GM23338 (cell line): ENCODE data around the gene PKP2. TPM values are rescaled to one million over a fixed set of nuclear protein-coding genes. Genes with fewer than 3 reads are reported as not detected.

ENCODE experiments used
- ATAC-seq: fragments of 200-7000 bp; cut with Tn5 transposase; 3 replicates; pipeline ENCODE4 v1.9.1; 2020
- DNase-seq: peaks from one replicate; pipeline ENCODE4 v3.0.0-alpha.2; 2015; ENCODE audit warnings: low spot score
- H2AFZ ChIP-seq: fragments of 200-600 bp; sonication (generic); 2 replicates; pipeline ENCODE4 v1.8.0; 2016; ENCODE audit warnings: antibody characterized with exemption, mild to moderate bottlenecking, moderate library complexity
- H3F3A ChIP-seq: fragments of 200-600 bp; sonication (generic); replicated peaks from 2 replicates; pipeline ENCODE4 v1.8.0; 2017; ENCODE audit warnings: antibody characterized with exemption, mixed run types, low read depth
- H3K27ac ChIP-seq: fragments of 200-600 bp; sonication (generic); 2 replicates; pipeline ENCODE4 v1.6.1; 2016; ENCODE audit warnings: low read depth
- H3K27me3 ChIP-seq: fragments of 200-600 bp; sonication (generic); 2 replicates; pipeline ENCODE4 v1.8.0; 2016; ENCODE audit warnings: mild to moderate bottlenecking, mixed run types, moderate library complexity; ENCODE audit not compliant: insufficient read depth
- H3K36me3 ChIP-seq: fragments of 200-600 bp; sonication (generic); 2 replicates; pipeline ENCODE4 v1.8.0; 2016; ENCODE audit warnings: mild to moderate bottlenecking; ENCODE audit not compliant: insufficient read depth
- H3K4me1 ChIP-seq: fragments of 200-600 bp; sonication (generic); 2 replicates; pipeline ENCODE4 v1.8.0; 2016; ENCODE audit warnings: mild to moderate bottlenecking, moderate library complexity; ENCODE audit not compliant: insufficient read depth
- H3K4me2 ChIP-seq: fragments of 200-600 bp; sonication (generic); 2 replicates; pipeline ENCODE4 v1.7.1; 2017; ENCODE audit warnings: mixed run types
- H3K4me3 ChIP-seq: fragments of 200-600 bp; sonication (generic); 2 replicates; pipeline ENCODE4 v1.6.1; 2016; ENCODE audit warnings: mixed run types
- H3K79me2 ChIP-seq: fragments of 200-600 bp; sonication (generic); replicated peaks from 2 replicates; pipeline ENCODE4 v1.8.0; 2017; ENCODE audit warnings: mild to moderate bottlenecking; ENCODE audit not compliant: insufficient read depth
- H3K9me2 ChIP-seq: fragments of 200-600 bp; sonication (generic); 2 replicates; pipeline ENCODE4 v1.8.0; 2017; ENCODE audit not compliant: insufficient read depth
- H4K20me1 ChIP-seq: fragments of 200-600 bp; sonication (generic); replicated peaks from 2 replicates; pipeline ENCODE4 v1.8.0; 2017; ENCODE audit warnings: mild to moderate bottlenecking; ENCODE audit not compliant: insufficient read depth
- H3K27ac Mint-ChIP-seq: 2 replicates; pipeline ENCODE4 v1.8.0; 2020; ENCODE audit warnings: inconsistent platforms, mild to moderate bottlenecking, moderate library complexity, mixed read lengths
- H3K27me3 Mint-ChIP-seq: 3 replicates; pipeline ENCODE4 v1.8.0; 2022; ENCODE audit warnings: low read depth, mild to moderate bottlenecking, moderate library complexity, mixed read lengths, inconsistent platforms; ENCODE audit not compliant: insufficient read depth, poor library complexity
- H3K36me3 Mint-ChIP-seq: 3 replicates; pipeline ENCODE4 v1.8.0; 2021; ENCODE audit warnings: low read depth, mild to moderate bottlenecking, inconsistent platforms, moderate library complexity, mixed read lengths
- H3K4me1 Mint-ChIP-seq: 3 replicates; pipeline ENCODE4 v1.8.0; 2020; ENCODE audit warnings: mild to moderate bottlenecking, inconsistent platforms, mixed read lengths
- H3K4me3 Mint-ChIP-seq: 3 replicates; pipeline ENCODE4 v1.8.0; 2021; ENCODE audit warnings: moderate library complexity, mild to moderate bottlenecking, inconsistent platforms, mixed read lengths
- H3K9me3 Mint-ChIP-seq: 3 replicates; pipeline ENCODE4 v1.8.0; 2020; ENCODE audit warnings: moderate library complexity, mild to moderate bottlenecking, inconsistent platforms, mixed read lengths
- CREB1 ChIP-seq: fragments of 250-450 bp; sonication (Bioruptor Pico); IDR thresholded peaks from 2 replicates; pipeline ENCODE4 v1.5.0; 2020; ENCODE audit warnings: low read depth, mild to moderate bottlenecking, moderate library complexity
- EZH2 ChIP-seq: fragments of 200-600 bp; sonication (generic); IDR thresholded peaks from one replicate; pipeline ENCODE4 v1.8.0; 2017; ENCODE audit warnings: antibody characterized with exemption, mild to moderate bottlenecking, low read depth; ENCODE audit not compliant: unreplicated experiment
- EZH2phosphoT487 ChIP-seq: fragments of 200-600 bp; sonication (generic); IDR thresholded peaks from one replicate; pipeline ENCODE4 v1.8.1; 2018; ENCODE audit warnings: antibody characterized with exemption; ENCODE audit not compliant: unreplicated experiment
- JUNB ChIP-seq: IDR thresholded peaks from one replicate; pipeline ENCODE4 v1.6.1; 2016; ENCODE audit warnings: antibody characterized with exemption; ENCODE audit not compliant: unreplicated experiment
- NANOG ChIP-seq: IDR thresholded peaks from 2 replicates; pipeline ENCODE4 v1.6.1; 2016; ENCODE audit warnings: antibody characterized with exemption, borderline replicate concordance
- POLR2AphosphoS5 ChIP-seq: IDR thresholded peaks from 2 replicates; pipeline ENCODE4 v1.6.1; 2016; ENCODE audit warnings: antibody characterized with exemption, low read depth
- STAT1 ChIP-seq: IDR thresholded peaks from one replicate; pipeline ENCODE4 v1.6.1; 2016; ENCODE audit warnings: antibody characterized with exemption; ENCODE audit not compliant: unreplicated experiment
- ZNF114 ChIP-seq: fragments of 250-450 bp; sonication (Bioruptor Pico); IDR thresholded peaks from 2 replicates; pipeline ENCODE4 v1.5.0; 2020; ENCODE audit warnings: mild to moderate bottlenecking, moderate library complexity
- polyA plus RNA-seq: library from polyadenylated mRNA; unstranded; fragments of >200 nt; fragmentation: Nextera tagmentation; extraction: Ambion mirVana; gene quantifications from 2 replicates; pipeline ENCODE4 v1.2.1, GENCODE V29; 2016
- total RNA-seq: library from RNA; depleted of rRNA; stranded (reverse); fragments of >200 nt; shearing (Covaris generic); gene quantifications from 2 replicates; pipeline ENCODE4 v1.2.3, GENCODE V29; 2014
- TF ChIP-seq, protein P1 (sequence below): IDR thresholded peaks from 2 replicates; pipeline ENCODE4 v1.6.1; 2016; ENCODE audit warnings: antibody characterized with exemption
- TF ChIP-seq, protein P2 (sequence below): fragments of 250-450 bp; sonication (Bioruptor Pico); IDR thresholded peaks from 2 replicates; pipeline ENCODE4 v1.5.0; 2020; ENCODE audit warnings: mild to moderate bottlenecking, moderate library complexity
- TF ChIP-seq, protein P3 (sequence below), 2 experiments: fragments of 200-600 bp in 1 of 2; sonication (generic) in 1 of 2; conservative IDR thresholded peaks; 2 replicates each; pipeline versions ENCODE4 v1.5.1 to v1.6.1; 2016 to 2017; ENCODE audit warnings: antibody characterized with exemption in 2 of 2, low read depth in 2 of 2, mild to moderate bottlenecking in 2 of 2, moderate library complexity in 1 of 2

PKP2 gene
- total and polyA plus RNA-seq, 2 experiments from 2014 or later = 24.6 to 47.6 TPM

DNA sequence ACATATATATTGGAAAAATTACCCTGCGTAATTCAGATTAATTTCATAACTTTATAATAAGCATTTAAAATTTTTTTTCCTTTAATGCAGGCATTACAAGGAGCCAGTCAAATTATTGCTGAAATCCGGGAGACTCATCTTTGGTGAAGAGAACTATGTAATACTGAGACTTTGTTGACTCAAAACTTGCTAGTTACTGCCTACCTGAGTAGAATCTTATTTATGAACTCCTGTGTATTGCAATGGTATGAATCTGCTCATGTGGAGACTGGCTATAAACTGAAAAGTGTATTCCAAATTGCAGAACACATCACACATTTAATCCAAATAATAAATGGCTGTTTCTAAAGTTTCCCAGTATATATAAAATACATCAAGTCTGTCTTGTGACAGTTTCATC is 153.3 kb downstream of the PKP2 start:
- Histone ChIP-seq H3K36me3 (peaks cover 34% of the 10 kb centered on the region), H3K4me3 (no peak overlapping the region), H3K4me2 (no peak overlapping the region), H3K9me2 (no peaks in the 10 kb centered on the region), H3K79me2 (no peaks in the 10 kb centered on the region), H3K27me3 (no peaks in the 10 kb centered on the region), H3F3A (no peaks in the 10 kb centered on the region), H2AFZ (no peak overlapping the region), H3K27ac (no peak overlapping the region), H3K4me1 (peaks cover 15% of the 10 kb centered on the region), H4K20me1 (no peaks in the 10 kb centered on the region; the same call in 1 of the 2 replicates)
- no peak overlapping the region for H3K27ac Mint-ChIP-seq
- no peaks in the 10 kb centered on the region for H3K27me3 Mint-ChIP-seq
- ATAC-seq (no peak), DNase-seq (no peak)
- H3K36me3 Mint-ChIP-seq = peaks cover 84% of the 10 kb centered on the region
- TF ChIP-seq POLR2AphosphoS5 (no peak), ZNF114 (CRISPR knock-in tag) (no peak), EZH2 (no peak), NANOG (no peak)
- TF ChIP-seq, protein P1, sequence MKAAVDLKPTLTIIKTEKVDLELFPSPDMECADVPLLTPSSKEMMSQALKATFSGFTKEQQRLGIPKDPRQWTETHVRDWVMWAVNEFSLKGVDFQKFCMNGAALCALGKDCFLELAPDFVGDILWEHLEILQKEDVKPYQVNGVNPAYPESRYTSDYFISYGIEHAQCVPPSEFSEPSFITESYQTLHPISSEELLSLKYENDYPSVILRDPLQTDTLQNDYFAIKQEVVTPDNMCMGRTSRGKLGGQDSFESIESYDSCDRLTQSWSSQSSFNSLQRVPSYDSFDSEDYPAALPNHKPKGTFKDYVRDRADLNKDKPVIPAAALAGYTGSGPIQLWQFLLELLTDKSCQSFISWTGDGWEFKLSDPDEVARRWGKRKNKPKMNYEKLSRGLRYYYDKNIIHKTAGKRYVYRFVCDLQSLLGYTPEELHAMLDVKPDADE = no peak
- no peak overlapping the region for H3K4me3 Mint-ChIP-seq
- peaks cover 14% of the 10 kb centered on the region; the same call in 2 of the 3 replicates for H3K4me1 Mint-ChIP-seq
- no peaks in the 10 kb centered on the region for H3K9me3 Mint-ChIP-seq

DNA sequence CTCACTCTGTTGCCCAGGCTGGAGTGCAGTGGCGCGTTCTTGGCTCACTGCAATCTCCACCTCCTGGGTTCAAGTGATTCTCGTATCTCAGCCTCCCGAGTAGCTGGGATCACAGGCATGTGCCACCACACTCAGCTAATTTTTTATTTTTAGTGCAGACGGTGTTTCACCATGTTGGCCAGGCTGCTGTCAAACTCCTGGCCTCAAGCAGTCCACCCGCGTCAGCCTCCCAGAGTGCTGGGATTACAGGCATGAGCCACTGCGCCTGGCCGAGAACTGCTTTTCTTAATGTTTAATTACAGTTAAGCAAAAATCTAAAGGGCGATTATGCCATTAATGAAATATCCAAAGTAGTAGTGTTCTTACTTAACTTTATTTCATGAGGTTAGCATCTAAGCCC is 154.4 kb downstream of the PKP2 start:
- H3K36me3 Mint-ChIP-seq = peaks cover 78% of the 10 kb centered on the region
- H3F3A ChIP-seq = no peaks in the 10 kb centered on the region
- H3K9me3 Mint-ChIP-seq = no peaks in the 10 kb centered on the region
- no peak overlapping the region for H3K4me3 ChIP-seq
- H3K9me2 ChIP-seq = no peaks in the 10 kb centered on the region
- DNase-seq = no peak
- H3K27me3 ChIP-seq = no peaks in the 10 kb centered on the region
- no peak overlapping the region for H2AFZ ChIP-seq
- no peak for ATAC-seq
- H3K27me3 Mint-ChIP-seq = no peaks in the 10 kb centered on the region
- H4K20me1 ChIP-seq = no peaks in the 10 kb centered on the region; the same call in 1 of the 2 replicates
- H3K4me1 ChIP-seq = peaks cover 24% of the 10 kb centered on the region
- no peak overlapping the region for H3K4me3 Mint-ChIP-seq
- no peaks in the 10 kb centered on the region for H3K79me2 ChIP-seq
- no peak overlapping the region for H3K27ac ChIP-seq
- peaks cover 31% of the 10 kb centered on the region for H3K36me3 ChIP-seq
- H3K4me1 Mint-ChIP-seq = peaks cover 22% of the 10 kb centered on the region
- H3K4me2 ChIP-seq = no peak overlapping the region
- H3K27ac Mint-ChIP-seq = no peak overlapping the region
- TF ChIP-seq JUNB (no peak), EZH2phosphoT487 (no peak), EZH2 (no peak), NANOG (no peak), ZNF114 (CRISPR knock-in tag) (no peak), CREB1 (CRISPR knock-in tag) (no peak), POLR2AphosphoS5 (no peak), STAT1 (no peak)
- TF ChIP-seq, protein P2, sequence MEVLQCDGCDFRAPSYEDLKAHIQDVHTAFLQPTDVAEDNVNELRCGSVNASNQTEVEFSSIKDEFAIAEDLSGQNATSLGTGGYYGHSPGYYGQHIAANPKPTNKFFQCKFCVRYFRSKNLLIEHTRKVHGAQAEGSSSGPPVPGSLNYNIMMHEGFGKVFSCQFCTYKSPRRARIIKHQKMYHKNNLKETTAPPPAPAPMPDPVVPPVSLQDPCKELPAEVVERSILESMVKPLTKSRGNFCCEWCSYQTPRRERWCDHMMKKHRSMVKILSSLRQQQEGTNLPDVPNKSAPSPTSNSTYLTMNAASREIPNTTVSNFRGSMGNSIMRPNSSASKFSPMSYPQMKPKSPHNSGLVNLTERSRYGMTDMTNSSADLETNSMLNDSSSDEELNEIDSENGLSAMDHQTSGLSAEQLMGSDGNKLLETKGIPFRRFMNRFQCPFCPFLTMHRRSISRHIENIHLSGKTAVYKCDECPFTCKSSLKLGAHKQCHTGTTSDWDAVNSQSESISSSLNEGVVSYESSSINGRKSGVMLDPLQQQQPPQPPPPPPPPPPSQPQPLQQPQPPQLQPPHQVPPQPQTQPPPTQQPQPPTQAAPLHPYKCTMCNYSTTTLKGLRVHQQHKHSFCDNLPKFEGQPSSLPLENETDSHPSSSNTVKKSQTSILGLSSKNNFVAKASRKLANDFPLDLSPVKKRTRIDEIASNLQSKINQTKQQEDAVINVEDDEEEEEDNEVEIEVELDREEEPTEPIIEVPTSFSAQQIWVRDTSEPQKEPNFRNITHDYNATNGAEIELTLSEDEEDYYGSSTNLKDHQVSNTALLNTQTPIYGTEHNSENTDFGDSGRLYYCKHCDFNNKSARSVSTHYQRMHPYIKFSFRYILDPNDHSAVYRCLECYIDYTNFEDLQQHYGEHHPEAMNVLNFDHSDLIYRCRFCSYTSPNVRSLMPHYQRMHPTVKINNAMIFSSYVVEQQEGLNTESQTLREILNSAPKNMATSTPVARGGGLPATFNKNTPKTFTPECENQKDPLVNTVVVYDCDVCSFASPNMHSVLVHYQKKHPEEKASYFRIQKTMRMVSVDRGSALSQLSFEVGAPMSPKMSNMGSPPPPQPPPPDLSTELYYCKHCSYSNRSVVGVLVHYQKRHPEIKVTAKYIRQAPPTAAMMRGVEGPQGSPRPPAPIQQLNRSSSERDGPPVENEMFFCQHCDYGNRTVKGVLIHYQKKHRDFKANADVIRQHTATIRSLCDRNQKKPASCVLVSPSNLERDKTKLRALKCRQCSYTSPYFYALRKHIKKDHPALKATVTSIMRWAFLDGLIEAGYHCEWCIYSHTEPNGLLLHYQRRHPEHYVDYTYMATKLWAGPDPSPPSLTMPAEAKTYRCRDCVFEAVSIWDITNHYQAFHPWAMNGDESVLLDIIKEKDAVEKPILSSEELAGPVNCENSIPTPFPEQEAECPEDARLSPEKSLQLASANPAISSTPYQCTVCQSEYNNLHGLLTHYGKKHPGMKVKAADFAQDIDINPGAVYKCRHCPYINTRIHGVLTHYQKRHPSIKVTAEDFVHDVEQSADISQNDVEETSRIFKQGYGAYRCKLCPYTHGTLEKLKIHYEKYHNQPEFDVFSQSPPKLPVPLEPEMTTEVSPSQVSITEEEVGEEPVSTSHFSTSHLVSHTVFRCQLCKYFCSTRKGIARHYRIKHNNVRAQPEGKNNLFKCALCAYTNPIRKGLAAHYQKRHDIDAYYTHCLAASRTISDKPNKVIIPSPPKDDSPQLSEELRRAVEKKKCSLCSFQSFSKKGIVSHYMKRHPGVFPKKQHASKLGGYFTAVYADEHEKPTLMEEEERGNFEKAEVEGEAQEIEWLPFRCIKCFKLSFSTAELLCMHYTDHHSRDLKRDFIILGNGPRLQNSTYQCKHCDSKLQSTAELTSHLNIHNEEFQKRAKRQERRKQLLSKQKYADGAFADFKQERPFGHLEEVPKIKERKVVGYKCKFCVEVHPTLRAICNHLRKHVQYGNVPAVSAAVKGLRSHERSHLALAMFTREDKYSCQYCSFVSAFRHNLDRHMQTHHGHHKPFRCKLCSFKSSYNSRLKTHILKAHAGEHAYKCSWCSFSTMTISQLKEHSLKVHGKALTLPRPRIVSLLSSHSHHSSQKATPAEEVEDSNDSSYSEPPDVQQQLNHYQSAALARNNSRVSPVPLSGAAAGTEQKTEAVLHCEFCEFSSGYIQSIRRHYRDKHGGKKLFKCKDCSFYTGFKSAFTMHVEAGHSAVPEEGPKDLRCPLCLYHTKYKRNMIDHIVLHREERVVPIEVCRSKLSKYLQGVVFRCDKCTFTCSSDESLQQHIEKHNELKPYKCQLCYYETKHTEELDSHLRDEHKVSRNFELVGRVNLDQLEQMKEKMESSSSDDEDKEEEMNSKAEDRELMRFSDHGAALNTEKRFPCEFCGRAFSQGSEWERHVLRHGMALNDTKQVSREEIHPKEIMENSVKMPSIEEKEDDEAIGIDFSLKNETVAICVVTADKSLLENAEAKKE = no peak
- TF ChIP-seq, protein P3, sequence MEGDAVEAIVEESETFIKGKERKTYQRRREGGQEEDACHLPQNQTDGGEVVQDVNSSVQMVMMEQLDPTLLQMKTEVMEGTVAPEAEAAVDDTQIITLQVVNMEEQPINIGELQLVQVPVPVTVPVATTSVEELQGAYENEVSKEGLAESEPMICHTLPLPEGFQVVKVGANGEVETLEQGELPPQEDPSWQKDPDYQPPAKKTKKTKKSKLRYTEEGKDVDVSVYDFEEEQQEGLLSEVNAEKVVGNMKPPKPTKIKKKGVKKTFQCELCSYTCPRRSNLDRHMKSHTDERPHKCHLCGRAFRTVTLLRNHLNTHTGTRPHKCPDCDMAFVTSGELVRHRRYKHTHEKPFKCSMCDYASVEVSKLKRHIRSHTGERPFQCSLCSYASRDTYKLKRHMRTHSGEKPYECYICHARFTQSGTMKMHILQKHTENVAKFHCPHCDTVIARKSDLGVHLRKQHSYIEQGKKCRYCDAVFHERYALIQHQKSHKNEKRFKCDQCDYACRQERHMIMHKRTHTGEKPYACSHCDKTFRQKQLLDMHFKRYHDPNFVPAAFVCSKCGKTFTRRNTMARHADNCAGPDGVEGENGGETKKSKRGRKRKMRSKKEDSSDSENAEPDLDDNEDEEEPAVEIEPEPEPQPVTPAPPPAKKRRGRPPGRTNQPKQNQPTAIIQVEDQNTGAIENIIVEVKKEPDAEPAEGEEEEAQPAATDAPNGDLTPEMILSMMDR (conservative IDR thresholded peaks at IDR 0.05; ENCODE audit: low read depth in 2 of 2) = no peak
- TF ChIP-seq, protein P1 = no peak
